ENCODE measurements around the gene UBAP2L.

- no peak for TF ChIP-seq CTCF (IDR thresholded peaks at IDR 0.05)
- TF ChIP-seq POLR2A (IDR thresholded peaks at IDR 0.05): no peak
These were observed 11.9 kb upstream of the UBAP2L start for GRCh38 chr1:154208677-154209388.
